ENCODE measurements around the gene ZNF813. TPM values are rescaled to one million over a fixed set of nuclear protein-coding genes. Genes with fewer than 3 reads are reported as not detected.
A peak's percentile ranks its signal among the peaks of the same experiment; 100 is the strongest.

Gene ZNF813
- total RNA-seq, 1 donor from 2014 or later, result 7.6 TPM

DNA sequence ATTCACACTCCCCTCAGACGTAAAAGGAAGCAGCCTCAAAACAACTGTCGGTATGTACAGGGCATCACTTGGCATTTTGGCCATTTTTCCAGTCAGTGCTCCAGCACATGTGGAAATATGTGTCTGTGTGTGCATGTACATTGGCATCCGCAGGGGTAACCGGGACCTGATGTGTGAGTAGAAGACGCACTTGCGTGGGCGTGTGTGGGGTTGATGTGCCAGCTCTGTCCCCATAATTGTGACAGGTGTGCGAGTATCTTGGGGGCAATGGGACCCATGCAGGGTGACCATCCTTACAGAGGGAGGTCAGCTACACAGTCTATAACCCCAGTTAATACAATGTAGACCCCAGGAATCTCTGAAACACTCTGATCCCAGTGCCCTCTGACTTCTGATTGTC, 63.1 kb downstream of the ZNF813 start:
- Mint-ChIP-seq H3K27ac (no peak overlapping the region), H3K36me3 (peaks cover 7% of the 10 kb centered on the region), H3K4me1 (ENCODE audit: unreplicated experiment) (no peaks in the 10 kb centered on the region), H3K4me3 (no peak overlapping the region), H3K9me3 (peaks cover 4% of the 10 kb centered on the region), H3K27me3 (no peaks in the 10 kb centered on the region)
- TF ChIP-seq, protein P1, sequence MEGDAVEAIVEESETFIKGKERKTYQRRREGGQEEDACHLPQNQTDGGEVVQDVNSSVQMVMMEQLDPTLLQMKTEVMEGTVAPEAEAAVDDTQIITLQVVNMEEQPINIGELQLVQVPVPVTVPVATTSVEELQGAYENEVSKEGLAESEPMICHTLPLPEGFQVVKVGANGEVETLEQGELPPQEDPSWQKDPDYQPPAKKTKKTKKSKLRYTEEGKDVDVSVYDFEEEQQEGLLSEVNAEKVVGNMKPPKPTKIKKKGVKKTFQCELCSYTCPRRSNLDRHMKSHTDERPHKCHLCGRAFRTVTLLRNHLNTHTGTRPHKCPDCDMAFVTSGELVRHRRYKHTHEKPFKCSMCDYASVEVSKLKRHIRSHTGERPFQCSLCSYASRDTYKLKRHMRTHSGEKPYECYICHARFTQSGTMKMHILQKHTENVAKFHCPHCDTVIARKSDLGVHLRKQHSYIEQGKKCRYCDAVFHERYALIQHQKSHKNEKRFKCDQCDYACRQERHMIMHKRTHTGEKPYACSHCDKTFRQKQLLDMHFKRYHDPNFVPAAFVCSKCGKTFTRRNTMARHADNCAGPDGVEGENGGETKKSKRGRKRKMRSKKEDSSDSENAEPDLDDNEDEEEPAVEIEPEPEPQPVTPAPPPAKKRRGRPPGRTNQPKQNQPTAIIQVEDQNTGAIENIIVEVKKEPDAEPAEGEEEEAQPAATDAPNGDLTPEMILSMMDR (conservative IDR thresholded peaks at IDR 0.05), result no peak
- no peak for DNase-seq (ENCODE audit: extremely low spot score, unreplicated experiment)

GRCh38 chr19:53531457-53531856, 63.9 kb downstream of the ZNF813 start:
- Mint-ChIP-seq H3K36me3 (no peaks in the 10 kb centered on the region), H3K27me3 (no peaks in the 10 kb centered on the region), H3K27ac (no peak overlapping the region), H3K4me3 (no peak overlapping the region), H3K4me1 (ENCODE audit: unreplicated experiment) (no peaks in the 10 kb centered on the region), H3K9me3 (no peaks in the 10 kb centered on the region)
- DNase-seq (ENCODE audit: extremely low spot score, unreplicated experiment), result no peak
- TF ChIP-seq, protein P1 (conservative IDR thresholded peaks at IDR 0.05), result no peak

GRCh38 chr19:53532362-53532761, 64.8 kb downstream of the ZNF813 start:
- Mint-ChIP-seq H3K27ac (no peak overlapping the region), H3K9me3 (no peaks in the 10 kb centered on the region), H3K27me3 (no peaks in the 10 kb centered on the region), H3K36me3 (no peaks in the 10 kb centered on the region), H3K4me1 (ENCODE audit: unreplicated experiment) (no peaks in the 10 kb centered on the region), H3K4me3 (no peak overlapping the region)
- no peak for DNase-seq (ENCODE audit: extremely low spot score, unreplicated experiment)
- TF ChIP-seq, protein P1 (conservative IDR thresholded peaks at IDR 0.05), result no peak

- H3K4me3 Mint-ChIP-seq, result no peak overlapping the region
- no peak for DNase-seq (ENCODE audit: extremely low spot score, unreplicated experiment)
These were observed 68.7 kb downstream of the ZNF813 start for GRCh38 chr19:53536225-53536548.

GRCh38 chr19:53537121-53537520, 69.6 kb downstream of the ZNF813 start:
- Mint-ChIP-seq H3K36me3 (peaks cover 4% of the 10 kb centered on the region), H3K27me3 (no peaks in the 10 kb centered on the region), H3K9me3 (no peaks in the 10 kb centered on the region), H3K27ac (peak overlapping the region; percentile 93), H3K4me1 (ENCODE audit: unreplicated experiment) (no peaks in the 10 kb centered on the region), H3K4me3 (peak overlapping the region; percentile 97)
- DNase-seq (ENCODE audit: extremely low spot score, unreplicated experiment), result no peak
- TF ChIP-seq, protein P1 (conservative IDR thresholded peaks at IDR 0.05), result no peak

More at GRCh38 chr19:53536225-53536548, 68.7 kb downstream of the ZNF813 start:
- H3K36me3 Mint-ChIP-seq, result peaks cover 4% of the 10 kb centered on the region
- TF ChIP-seq, protein P1 (conservative IDR thresholded peaks at IDR 0.05), result no peak
- no peaks in the 10 kb centered on the region for H3K9me3 Mint-ChIP-seq
- no peaks in the 10 kb centered on the region for H3K27me3 Mint-ChIP-seq
- H3K27ac Mint-ChIP-seq, result no peak overlapping the region
- H3K4me1 Mint-ChIP-seq (ENCODE audit: unreplicated experiment), result no peaks in the 10 kb centered on the region

Data from type B pancreatic cell (in vitro differentiated cells).